SIG-M5 treated with dmso at 0.1 percent for 504 hours (cell line): ENCODE measurements around the gene WDR55.
"Not testable (repeated sequence)": the region's sequence is repeated elsewhere in the genome, so short reads cannot be mapped to it uniquely, and the experiment has no call there.

Experiments
- DNase-seq: peaks from one replicate; lab custom pipeline; 2025; ENCODE audit not compliant: unreplicated experiment; lab: John Stamatoyannopoulos, UW

WDR55 gene

GRCh38 chr5:140664359-140665119 is at the start of gene WDR55:
WDR55 (plus strand) TSS chr5:140664904; CDS start chr5:140664913, 9 bp downstream.
- DNase-seq: peak; percentile 97

- no peak for DNase-seq
These were observed 42.4 kb upstream of the WDR55 start for GRCh38 chr5:140622301-140622700.

- not testable (repeated sequence) for DNase-seq
These were observed 41.6 kb upstream of the WDR55 start for GRCh38 chr5:140623061-140623460.

- not testable (repeated sequence) for DNase-seq
These were observed 39.8 kb upstream of the WDR55 start for GRCh38 chr5:140624886-140625285.

GRCh38 chr5:140627972-140628371 is 36.7 kb upstream of the WDR55 start:
- no peak for DNase-seq

GRCh38 chr5:140628711-140629110 is 36.0 kb upstream of the WDR55 start:
- DNase-seq: no peak

GRCh38 chr5:140630292-140631035 is 34.2 kb upstream of the WDR55 start:
- DNase-seq: no peak

GRCh38 chr5:140631036-140631417 is 33.7 kb upstream of the WDR55 start:
- DNase-seq: peak; percentile 94

- no peak for DNase-seq
These were observed 32.8 kb upstream of the WDR55 start for GRCh38 chr5:140631831-140632365.

GRCh38 chr5:140632366-140633020 is 32.2 kb upstream of the WDR55 start:
- no peak for DNase-seq

- DNase-seq: peak; percentile 64
These were observed 31.7 kb upstream of the WDR55 start, which contains the start of gene CD14 for GRCh38 chr5:140633021-140633471. CD14 (minus strand) TSS chr5:140633175; CDS start chr5:140633071, 104 bp downstream.

- peak; percentile 64 for DNase-seq
These were observed 31.2 kb upstream of the WDR55 start for GRCh38 chr5:140633501-140633900.

GRCh38 chr5:140634103-140634502 is 30.6 kb upstream of the WDR55 start:
- no peak for DNase-seq

- no peak for DNase-seq
These were observed 29.1 kb upstream of the WDR55 start for GRCh38 chr5:140635291-140636257.

- no peak for DNase-seq
These were observed 27.2 kb upstream of the WDR55 start for GRCh38 chr5:140637371-140638100.

GRCh38 chr5:140638898-140639147 is 25.9 kb upstream of the WDR55 start:
- not testable (repeated sequence) for DNase-seq

- DNase-seq: peak; percentile 99
These were observed 25.3 kb upstream of the WDR55 start, which contains the start of gene TMCO6 for GRCh38 chr5:140639148-140639981. TMCO6 (plus strand) TSS chr5:140639451; CDS start chr5:140639528, 77 bp downstream.

- DNase-seq: no peak
These were observed 23.0 kb upstream of the WDR55 start for GRCh38 chr5:140641716-140642115.

- no peak for DNase-seq
These were observed 22.0 kb upstream of the WDR55 start for GRCh38 chr5:140642718-140643117.
